DOHH2 (cell line): ENCODE results near the gene MARCHF3.
"Not testable (repeated sequence)": the region's sequence is repeated elsewhere in the genome, so short reads cannot be mapped to it uniquely, and the experiment has no call there.

Source experiments
- H3F3A ChIP-seq: fragments of 200-600 bp; sonication (generic), shearing (Covaris generic); 2 replicates; pipeline ENCODE4 v1.6.0; 2016; ENCODE audit warnings: antibody characterized with exemption, mild to moderate bottlenecking; ENCODE audit not compliant: control insufficient read depth, insufficient read depth
- H3K27ac ChIP-seq: fragments of 200-600 bp; sonication (generic); 2 replicates; pipeline ENCODE4 v1.5.1; 2014; ENCODE audit warnings: low read depth, mild to moderate bottlenecking, low read length, moderate library complexity
- H3K27me3 ChIP-seq: fragments of 200-600 bp; sonication (generic); 2 replicates; pipeline ENCODE4 v1.6.1; 2014; ENCODE audit warnings: mild to moderate bottlenecking, low read length, mixed read lengths; ENCODE audit not compliant: control insufficient read depth
- H3K36me3 ChIP-seq: fragments of 200-600 bp; sonication (generic); 2 replicates; pipeline ENCODE4 v1.6.1; 2014; ENCODE audit warnings: mild to moderate bottlenecking, low read length, moderate library complexity, mixed read lengths; ENCODE audit not compliant: control insufficient read depth
- H3K4me1 ChIP-seq: fragments of 200-600 bp; sonication (generic); 2 replicates; pipeline ENCODE4 v1.6.1; 2014; ENCODE audit warnings: mild to moderate bottlenecking, low read length, mixed read lengths; ENCODE audit not compliant: control insufficient read depth
- H3K4me2 ChIP-seq: fragments of 200-600 bp; sonication (generic); 2 replicates; pipeline ENCODE4 v1.6.0; 2014; ENCODE audit warnings: mild to moderate bottlenecking, low read length, moderate library complexity
- H3K4me3 ChIP-seq: fragments of 200-600 bp; sonication (generic); 2 replicates; pipeline ENCODE4 v1.5.1; 2014; ENCODE audit warnings: mild to moderate bottlenecking, low read length, mixed read lengths
- H3K79me2 ChIP-seq: fragments of 200-600 bp; sonication (generic); 2 replicates; pipeline ENCODE4 v1.6.1; 2014; ENCODE audit warnings: mild to moderate bottlenecking, low read length, mixed read lengths; ENCODE audit not compliant: control insufficient read depth
- H3K9me2 ChIP-seq: fragments of 200-600 bp; sonication (generic); replicated peaks from 2 replicates; pipeline ENCODE4 v1.6.1; 2014; ENCODE audit warnings: mild to moderate bottlenecking, low read length, mixed read lengths; ENCODE audit not compliant: control insufficient read depth
- H3K9me3 ChIP-seq: fragments of 200-600 bp; sonication (generic); 2 replicates; pipeline ENCODE4 v1.6.1; 2014; ENCODE audit warnings: antibody characterized with exemption, low read length, mixed read lengths; ENCODE audit not compliant: control insufficient read depth, insufficient read depth
- H4K20me1 ChIP-seq: fragments of 200-600 bp; sonication (generic); 2 replicates; pipeline ENCODE4 v1.6.0; 2014; ENCODE audit warnings: low read depth, mild to moderate bottlenecking, antibody characterized with exemption, low read length, moderate library complexity; ENCODE audit not compliant: control insufficient read depth, insufficient read depth
- EZH2phosphoT487 ChIP-seq: fragments of 200-600 bp; sonication (generic); IDR thresholded peaks from 2 replicates; pipeline ENCODE4 v1.6.1; 2017; ENCODE audit warnings: borderline replicate concordance, mild to moderate bottlenecking, antibody characterized with exemption, low read length, moderate library complexity, mixed read lengths
- TF ChIP-seq, protein P1 (sequence below): fragments of 200-600 bp; sonication (generic); IDR thresholded peaks from one replicate; pipeline ENCODE4 v1.5.1; 2014; ENCODE audit warnings: antibody characterized with exemption, mild to moderate bottlenecking, low read depth, low read length; ENCODE audit not compliant: poor library complexity, severe bottlenecking

Gene MARCHF3

DNA sequence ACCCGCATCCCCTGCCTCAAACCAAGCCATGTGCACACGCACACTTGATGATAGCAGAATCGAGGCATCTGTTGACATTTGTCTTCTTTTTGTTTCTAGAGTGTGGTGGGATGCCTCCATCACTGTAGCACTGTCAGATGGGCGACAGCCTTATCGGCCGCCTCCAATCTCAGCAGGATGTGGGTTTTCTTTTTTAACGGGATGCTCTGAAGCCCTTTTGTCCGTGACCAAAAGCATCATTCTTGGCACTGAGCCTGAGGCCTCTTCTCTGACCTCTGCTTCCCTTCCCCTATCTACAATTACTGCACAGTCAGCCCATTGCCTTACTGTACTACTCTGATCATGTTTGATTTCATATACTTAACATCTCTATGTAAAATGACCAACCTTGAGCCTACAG is 175.1 kb downstream of the MARCHF3 start:
- TF ChIP-seq, protein P1, sequence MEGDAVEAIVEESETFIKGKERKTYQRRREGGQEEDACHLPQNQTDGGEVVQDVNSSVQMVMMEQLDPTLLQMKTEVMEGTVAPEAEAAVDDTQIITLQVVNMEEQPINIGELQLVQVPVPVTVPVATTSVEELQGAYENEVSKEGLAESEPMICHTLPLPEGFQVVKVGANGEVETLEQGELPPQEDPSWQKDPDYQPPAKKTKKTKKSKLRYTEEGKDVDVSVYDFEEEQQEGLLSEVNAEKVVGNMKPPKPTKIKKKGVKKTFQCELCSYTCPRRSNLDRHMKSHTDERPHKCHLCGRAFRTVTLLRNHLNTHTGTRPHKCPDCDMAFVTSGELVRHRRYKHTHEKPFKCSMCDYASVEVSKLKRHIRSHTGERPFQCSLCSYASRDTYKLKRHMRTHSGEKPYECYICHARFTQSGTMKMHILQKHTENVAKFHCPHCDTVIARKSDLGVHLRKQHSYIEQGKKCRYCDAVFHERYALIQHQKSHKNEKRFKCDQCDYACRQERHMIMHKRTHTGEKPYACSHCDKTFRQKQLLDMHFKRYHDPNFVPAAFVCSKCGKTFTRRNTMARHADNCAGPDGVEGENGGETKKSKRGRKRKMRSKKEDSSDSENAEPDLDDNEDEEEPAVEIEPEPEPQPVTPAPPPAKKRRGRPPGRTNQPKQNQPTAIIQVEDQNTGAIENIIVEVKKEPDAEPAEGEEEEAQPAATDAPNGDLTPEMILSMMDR = no peak
- no peak for TF ChIP-seq EZH2phosphoT487
- Histone ChIP-seq H3K4me2 (no peak overlapping the region), H4K20me1 (no peaks in the 10 kb centered on the region)

DNA sequence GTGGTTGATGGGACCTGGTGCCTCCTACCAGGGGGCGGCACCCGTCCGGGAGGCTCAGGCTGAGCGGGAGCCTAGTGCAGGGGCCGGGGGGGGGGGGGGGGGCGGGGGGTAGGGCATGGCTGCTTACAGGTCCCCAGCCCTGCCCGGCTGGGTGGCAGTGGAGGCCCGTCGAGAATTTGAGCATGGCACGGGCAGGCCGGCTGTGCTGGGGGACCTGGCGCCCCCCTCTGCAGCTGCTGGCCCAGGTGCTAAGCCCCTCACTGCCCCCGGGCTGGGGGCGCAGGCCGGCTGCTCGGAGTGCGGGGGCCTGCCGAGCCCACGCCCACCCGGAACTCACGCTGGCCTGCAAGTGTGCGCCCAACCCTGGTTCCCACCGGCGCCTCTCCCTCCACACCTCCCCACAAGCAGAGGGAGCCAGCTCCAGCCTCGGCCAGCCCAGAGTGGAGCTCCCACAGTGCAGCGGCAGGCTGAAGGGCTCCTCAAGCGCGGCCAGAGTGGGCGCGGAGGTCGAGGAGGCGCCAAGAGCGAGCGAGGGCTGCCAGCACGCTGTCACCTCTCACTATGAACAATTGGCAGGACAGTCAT is 175.7 kb downstream of the MARCHF3 start:
- no peaks in the 10 kb centered on the region for H3K9me2 ChIP-seq
- TF ChIP-seq, protein P1 = no peak
- no peak for TF ChIP-seq EZH2phosphoT487
- no peak overlapping the region for H3K4me3 ChIP-seq
- H3K4me1 ChIP-seq = peaks cover 21% of the 10 kb centered on the region
- H3K79me2 ChIP-seq = no peaks in the 10 kb centered on the region
- H3K9me3 ChIP-seq = no peaks in the 10 kb centered on the region
- no peaks in the 10 kb centered on the region for H3K27me3 ChIP-seq
- H4K20me1 ChIP-seq = no peaks in the 10 kb centered on the region
- no peak overlapping the region for H3K27ac ChIP-seq
- H3F3A ChIP-seq = no peaks in the 10 kb centered on the region
- H3K36me3 ChIP-seq = peaks cover 17% of the 10 kb centered on the region
- H3K4me2 ChIP-seq = no peak overlapping the region

More for the DNA sequence above, 175.1 kb downstream of the MARCHF3 start:
- Histone ChIP-seq H3K9me3 (no peaks in the 10 kb centered on the region), H3K36me3 (peaks cover 17% of the 10 kb centered on the region), H3K9me2 (no peaks in the 10 kb centered on the region), H3K27ac (no peak overlapping the region), H3K4me3 (no peak overlapping the region), H3F3A (no peaks in the 10 kb centered on the region), H3K27me3 (no peaks in the 10 kb centered on the region), H3K4me1 (peaks cover 26% of the 10 kb centered on the region), H3K79me2 (no peaks in the 10 kb centered on the region)

DNA sequence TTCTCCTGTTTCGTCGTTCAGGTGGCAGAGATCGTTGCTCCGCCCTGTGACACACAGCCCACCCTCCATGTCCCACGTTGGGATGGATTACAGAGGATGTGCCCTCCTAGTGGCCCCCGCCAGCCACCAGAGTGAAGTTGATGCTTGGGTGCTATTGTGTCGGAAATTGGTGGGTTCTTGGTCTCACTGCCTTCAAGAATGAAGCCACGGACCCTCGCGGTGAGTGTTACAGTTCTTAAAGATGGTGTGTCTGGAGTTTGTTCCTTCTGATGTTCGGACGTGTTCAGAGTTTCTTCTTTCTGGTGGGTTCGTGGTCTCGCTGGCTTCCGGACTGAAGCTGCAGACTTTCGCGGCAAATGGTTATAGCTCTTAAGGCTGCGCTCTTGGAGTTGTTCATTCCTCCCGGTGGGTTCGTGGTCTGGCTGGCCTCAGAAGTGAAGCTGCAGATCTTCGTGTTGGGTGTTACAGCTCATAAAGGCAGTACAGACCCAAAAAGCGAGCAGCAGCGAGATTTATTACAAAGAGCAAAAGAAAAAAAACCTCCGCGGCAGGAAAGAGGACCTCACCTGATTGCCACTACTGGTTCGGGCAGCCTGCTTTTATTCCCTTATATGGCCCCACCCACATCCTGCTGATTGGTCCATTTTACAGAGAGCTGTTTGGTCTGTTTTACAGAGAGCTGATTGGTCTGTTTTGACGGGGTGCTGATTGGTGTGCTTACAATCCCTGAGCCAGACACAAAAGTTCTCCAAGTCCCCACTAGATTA is 176.6 kb downstream of the MARCHF3 start:
- H3K36me3 ChIP-seq = peaks cover 14% of the 10 kb centered on the region
- H3F3A ChIP-seq, H3K9me2 ChIP-seq, H3K27ac ChIP-seq, H3K79me2 ChIP-seq, H3K27me3 ChIP-seq, H3K4me3 ChIP-seq, H3K4me2 ChIP-seq, H3K9me3 ChIP-seq, H4K20me1 ChIP-seq: not testable (repeated sequence)
- peaks cover 21% of the 10 kb centered on the region for H3K4me1 ChIP-seq

DNA sequence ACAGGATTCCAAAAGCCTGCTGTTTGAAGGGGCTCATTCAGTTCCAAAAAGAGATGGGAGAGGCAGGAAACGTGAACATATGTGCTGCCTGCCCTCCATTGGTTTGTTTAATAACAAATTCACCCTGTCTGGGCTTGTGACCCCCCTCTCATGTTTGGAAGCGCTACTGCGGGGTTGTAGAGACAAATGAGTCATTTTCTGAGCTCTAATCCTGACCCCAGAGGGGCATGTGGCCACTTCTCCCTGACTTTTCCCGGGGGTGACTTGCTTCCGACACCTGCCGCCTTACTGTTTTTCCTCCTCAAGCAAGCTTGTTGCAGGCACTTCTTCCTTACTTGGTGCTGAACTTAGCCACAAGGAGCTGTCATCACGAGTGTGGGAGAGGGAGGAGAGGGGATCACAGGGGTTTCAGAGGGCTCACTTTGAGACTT is 177.5 kb downstream of the MARCHF3 start:
- peaks cover 13% of the 10 kb centered on the region for H3K36me3 ChIP-seq
- no peaks in the 10 kb centered on the region for H3F3A ChIP-seq
- H3K4me1 ChIP-seq = peaks cover 21% of the 10 kb centered on the region
- no peak for TF ChIP-seq EZH2phosphoT487
- TF ChIP-seq, protein P1 = no peak
- 0 out of 2 replicates have a peak overlapping the region, but pooled peaks have one; percentile 55 for H3K4me2 ChIP-seq
- H3K27me3 ChIP-seq = no peaks in the 10 kb centered on the region
- H3K9me2 ChIP-seq = no peaks in the 10 kb centered on the region
- H3K9me3 ChIP-seq = no peaks in the 10 kb centered on the region
- no peaks in the 10 kb centered on the region for H3K79me2 ChIP-seq
- no peak overlapping the region for H3K4me3 ChIP-seq
- H4K20me1 ChIP-seq = no peaks in the 10 kb centered on the region
- H3K27ac ChIP-seq = no peak overlapping the region
